H9 (cell line): ENCODE results near the gene MAPK13. TPM values are rescaled to one million over a fixed set of nuclear protein-coding genes. Genes with fewer than 3 reads are reported as not detected.

ENCODE experiments used
- DNase-seq: peaks from one replicate; pipeline ENCODE4 v3.0.0-alpha.2; 2017
- H2AFZ ChIP-seq: one replicate; pipeline ENCODE4 v1.6.1; 2013; ENCODE audit warnings: mild to moderate bottlenecking, low read length, control low read depth, moderate library complexity
- H2AK5ac ChIP-seq: 2 replicates; pipeline ENCODE4 v1.6.1; 2013; ENCODE audit warnings: low read length, control low read depth, mixed read lengths; ENCODE audit not compliant: insufficient read length
- H2BK120ac ChIP-seq: one replicate; pipeline ENCODE4 v1.6.1; 2013; ENCODE audit warnings: low read depth, mild to moderate bottlenecking, low read length, control low read depth, inconsistent platforms; ENCODE audit not compliant: poor library complexity, severe bottlenecking
- H2BK12ac ChIP-seq: 2 replicates; pipeline ENCODE4 v1.6.1; 2013; ENCODE audit warnings: low read length, control low read depth, mixed read lengths, low read depth; ENCODE audit not compliant: insufficient read length
- H2BK15ac ChIP-seq: 2 replicates; pipeline ENCODE4 v1.6.1; 2013; ENCODE audit warnings: low read depth, low read length, control low read depth
- H2BK20ac ChIP-seq: one replicate; pipeline ENCODE4 v1.6.1; 2013; ENCODE audit warnings: low read depth, mild to moderate bottlenecking, low read length, control low read depth, inconsistent platforms; ENCODE audit not compliant: poor library complexity, severe bottlenecking
- H2BK5ac ChIP-seq: 2 replicates; pipeline ENCODE4 v1.6.1; 2013; ENCODE audit warnings: low read length, control low read depth, mixed read lengths; ENCODE audit not compliant: insufficient read length
- H3K14ac ChIP-seq: 2 replicates; pipeline ENCODE4 v1.6.1; 2013; ENCODE audit warnings: low read length, control low read depth; ENCODE audit not compliant: insufficient read depth
- H3K18ac ChIP-seq: 2 replicates; pipeline ENCODE4 v1.6.1; 2013; ENCODE audit warnings: low read depth, mild to moderate bottlenecking, mixed read lengths, low read length, control low read depth; ENCODE audit not compliant: insufficient read length
- H3K23ac ChIP-seq: 2 replicates; pipeline ENCODE4 v1.6.1; 2013; ENCODE audit warnings: low read length, control low read depth, mixed read lengths, low read depth; ENCODE audit not compliant: insufficient read length
- H3K23me2 ChIP-seq: 2 replicates; pipeline ENCODE4 v1.6.1; 2013; ENCODE audit warnings: low read depth, mild to moderate bottlenecking, mixed read lengths, low read length, control low read depth; ENCODE audit not compliant: insufficient read length, poor library complexity, severe bottlenecking
- H3K27ac ChIP-seq: 2 replicates; pipeline ENCODE4 v1.5.1; 2013; ENCODE audit warnings: low read length, control low read depth, mixed read lengths, low read depth; ENCODE audit not compliant: insufficient read length
- H3K27me3 ChIP-seq: 2 replicates; pipeline ENCODE4 v1.6.1; 2013; ENCODE audit warnings: low read length, control low read depth, inconsistent platforms; ENCODE audit not compliant: insufficient read depth
- H3K4ac ChIP-seq: 2 replicates; pipeline ENCODE4 v1.6.1; 2013; ENCODE audit warnings: low read depth, mild to moderate bottlenecking, control low read depth, inconsistent platforms, low read length, moderate library complexity
- H3K4me1 ChIP-seq: 2 replicates; pipeline ENCODE4 v1.6.1; 2013; ENCODE audit warnings: low read length, control low read depth, inconsistent platforms; ENCODE audit not compliant: insufficient read depth
- H3K4me2 ChIP-seq: 2 replicates; pipeline ENCODE4 v1.6.1; 2013; ENCODE audit warnings: low read length, control low read depth, mixed read lengths; ENCODE audit not compliant: insufficient read length, insufficient read depth
- H3K56ac ChIP-seq: 2 replicates; pipeline ENCODE4 v1.6.1; 2013; ENCODE audit warnings: low read depth, mild to moderate bottlenecking, mixed read lengths, low read length, control low read depth; ENCODE audit not compliant: insufficient read length
- H3K79me1 ChIP-seq: 2 replicates; pipeline ENCODE4 v1.6.1; 2013; ENCODE audit warnings: low read depth, mild to moderate bottlenecking, moderate library complexity, low read length, control low read depth, inconsistent platforms; ENCODE audit not compliant: insufficient read depth, poor library complexity, severe bottlenecking
- H3K79me2 ChIP-seq: 2 replicates; pipeline ENCODE4 v1.6.1; 2013; ENCODE audit warnings: low read length, control low read depth, inconsistent platforms; ENCODE audit not compliant: insufficient read depth
- H3K9ac ChIP-seq: 2 replicates; pipeline ENCODE4 v1.6.1; 2013; ENCODE audit warnings: low read length, control low read depth, mixed read lengths; ENCODE audit not compliant: insufficient read length; ENCODE audit errors: extremely low read depth
- H3K9me3 ChIP-seq: one replicate; pipeline ENCODE4 v1.6.1; 2013; ENCODE audit warnings: low read depth, low read length, inconsistent platforms; ENCODE audit not compliant: control insufficient read depth
- H3T11ph ChIP-seq: one replicate; pipeline ENCODE4 v1.6.1; 2013; ENCODE audit warnings: mild to moderate bottlenecking, low read length, control low read depth, inconsistent platforms
- H4K20me1 ChIP-seq: one replicate; pipeline ENCODE4 v1.6.1; 2013; ENCODE audit not compliant: control insufficient read depth, insufficient read length, insufficient read depth
- H4K5ac ChIP-seq: 2 replicates; pipeline ENCODE4 v1.6.1; 2013; ENCODE audit warnings: low read depth, mild to moderate bottlenecking, mixed read lengths, low read length, control low read depth; ENCODE audit not compliant: insufficient read length
- H4K8ac ChIP-seq: replicated peaks from 2 replicates; pipeline ENCODE4 v1.6.1; 2013; ENCODE audit warnings: low read length, control low read depth, mixed read lengths, low read depth; ENCODE audit not compliant: insufficient read length
- H4K91ac ChIP-seq: 2 replicates; pipeline ENCODE4 v1.6.1; 2013; ENCODE audit warnings: low read depth, mild to moderate bottlenecking, moderate library complexity, mixed read lengths, low read length, control low read depth; ENCODE audit not compliant: insufficient read length
- H3K27ac Mint-ChIP-seq, 3 experiments: 2 replicates in 2 of 3; 3 replicates in 1 of 3; pipeline ENCODE4 v1.8.0; 2020 to 2021; ENCODE audit warnings: mixed read lengths in 3 of 3, mild to moderate bottlenecking in 1 of 3, moderate library complexity in 1 of 3
- H3K27me3 Mint-ChIP-seq: 2 replicates; pipeline ENCODE4 v1.8.0; 2021; ENCODE audit warnings: low read depth, mild to moderate bottlenecking, moderate library complexity, mixed read lengths
- H3K36me3 Mint-ChIP-seq, 3 experiments: 2 replicates in 2 of 3; 3 replicates in 1 of 3; pipeline ENCODE4 v1.8.0; 2020 to 2021; ENCODE audit warnings: low read depth in 3 of 3, mixed read lengths in 3 of 3; ENCODE audit not compliant: insufficient read depth in 1 of 3
- H3K4me1 Mint-ChIP-seq, 2 experiments: 2 replicates each; pipeline ENCODE4 v1.8.0; 2020; ENCODE audit warnings: mixed read lengths in 2 of 2
- H3K4me3 Mint-ChIP-seq, 2 experiments: 2 replicates in 1 of 2; 3 replicates in 1 of 2; pipeline ENCODE4 v1.8.0; 2020 to 2021; ENCODE audit warnings: mild to moderate bottlenecking in 2 of 2, mixed read lengths in 2 of 2, moderate library complexity in 1 of 2
- H3K9me3 Mint-ChIP-seq, 2 experiments: 2 replicates in 1 of 2; 3 replicates in 1 of 2; pipeline ENCODE4 v1.8.0; 2020; ENCODE audit warnings: mild to moderate bottlenecking in 2 of 2, mixed read lengths in 2 of 2, moderate library complexity in 1 of 2
- WGBS: extraction: QIAGEN DNeasy Blood & Tissue Kit; methylation state at CpG from one replicate; pipeline ENCODE4 v1.1.7; 2013; ENCODE audit warnings: missing lambda C conversion rate, low lambda C conversion rate, mixed read lengths; ENCODE audit not compliant: insufficient read length; ENCODE audit errors: extremely low coverage; 5-methylcytosine and 5-hydroxymethylcytosine counted together
- total RNA-seq: library from RNA; stranded (reverse); gene quantifications from 2 replicates; pipeline ENCODE4 v1.2.1, GENCODE V29; 2021
- TF ChIP-seq, protein P1 (sequence below): fragments of 200-600 bp; sonication (generic); conservative IDR thresholded peaks from 3 replicates; pipeline ENCODE4 v1.8.0; 2021; ENCODE audit warnings: antibody characterized with exemption, mild to moderate bottlenecking

The MAPK13 gene
- total RNA-seq, 1 experiment from 2014 or later = 18.9 TPM

DNA sequence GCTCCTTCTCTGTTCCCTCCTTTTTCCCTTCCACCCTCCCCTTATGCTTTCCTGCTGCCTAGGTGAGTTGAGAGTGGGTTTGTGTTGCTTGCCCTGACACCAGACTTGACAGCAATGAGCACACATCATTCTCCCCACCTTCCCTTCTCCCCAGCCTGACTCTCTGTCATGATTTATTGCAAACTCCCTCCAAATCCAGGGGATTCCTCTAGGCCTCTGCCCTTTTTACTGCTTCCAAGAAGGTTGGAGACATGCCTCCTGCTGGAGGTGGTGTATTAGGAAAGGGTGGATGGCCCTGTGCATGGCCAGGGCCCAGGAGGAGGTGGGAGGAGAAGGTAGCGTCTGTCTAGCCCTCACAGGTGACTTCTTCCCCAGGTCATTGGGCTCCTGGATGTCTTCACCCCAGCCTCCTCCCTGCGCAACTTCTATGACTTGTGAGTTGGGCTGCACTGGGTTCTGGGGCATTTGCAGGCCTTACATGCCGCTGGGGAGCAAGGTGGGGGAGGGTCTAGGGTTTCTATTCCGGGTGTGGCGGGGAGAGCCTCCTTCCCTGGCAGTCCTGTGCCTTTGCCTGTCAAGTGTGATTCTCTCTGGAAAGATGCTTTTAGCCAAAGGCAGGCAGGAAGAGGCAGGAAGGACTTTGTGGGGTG is 2.1 kb downstream of the MAPK13 start:
- peaks cover 16 to 24% of the 10 kb centered on the region in 2 experiments for H3K4me1 Mint-ChIP-seq
- WGBS = no CpG with 5 or more reads among the region's 5 CpGs
- peaks cover 0 to 2% of the 10 kb centered on the region in 2 experiments; a peak in 1 of 5 replicates for H3K9me3 Mint-ChIP-seq
- H3T11ph ChIP-seq = no peak overlapping the region
- H4K20me1 ChIP-seq = peaks cover 2% of the 10 kb centered on the region
- no peak overlapping the region for H2BK120ac ChIP-seq
- no peaks in the 10 kb centered on the region for H3K9me3 ChIP-seq
- peaks cover 10% of the 10 kb centered on the region for H3K27me3 Mint-ChIP-seq
- no peak overlapping the region for H2BK20ac ChIP-seq
- H3K23ac ChIP-seq = no peak overlapping the region
- peaks cover 5% of the 10 kb centered on the region for H3K4me1 ChIP-seq
- H3K23me2 ChIP-seq = peaks cover 8% of the 10 kb centered on the region
- H3K79me2 ChIP-seq = no peaks in the 10 kb centered on the region
- H2AFZ ChIP-seq = no peak overlapping the region
- no peak overlapping the region for H4K5ac ChIP-seq
- H3K14ac ChIP-seq = no peak overlapping the region
- no peak overlapping the region for H3K27ac ChIP-seq
- H3K9ac ChIP-seq = no peak overlapping the region
- H2BK12ac ChIP-seq = no peak overlapping the region
- H3K27ac Mint-ChIP-seq = peak overlapping the region in 1 of 3 experiments; percentile 17; a peak in 2 of 7 replicates
- no peak overlapping the region for H3K18ac ChIP-seq
- peaks cover 0 to 13% (median 3%) of the 10 kb centered on the region in 3 experiments; a peak in 3 of 7 replicates for H3K36me3 Mint-ChIP-seq
- no peak for DNase-seq
- H4K91ac ChIP-seq = no peak overlapping the region
- H2BK15ac ChIP-seq = no peak overlapping the region
- H3K79me1 ChIP-seq = no peaks in the 10 kb centered on the region
- no peaks in the 10 kb centered on the region; the same call in 1 of the 2 replicates for H3K27me3 ChIP-seq
- H3K56ac ChIP-seq = no peak overlapping the region
- H4K8ac ChIP-seq = no peak overlapping the region
- no peak overlapping the region for H2BK5ac ChIP-seq
- H2AK5ac ChIP-seq = no peak overlapping the region
- TF ChIP-seq, protein P1, sequence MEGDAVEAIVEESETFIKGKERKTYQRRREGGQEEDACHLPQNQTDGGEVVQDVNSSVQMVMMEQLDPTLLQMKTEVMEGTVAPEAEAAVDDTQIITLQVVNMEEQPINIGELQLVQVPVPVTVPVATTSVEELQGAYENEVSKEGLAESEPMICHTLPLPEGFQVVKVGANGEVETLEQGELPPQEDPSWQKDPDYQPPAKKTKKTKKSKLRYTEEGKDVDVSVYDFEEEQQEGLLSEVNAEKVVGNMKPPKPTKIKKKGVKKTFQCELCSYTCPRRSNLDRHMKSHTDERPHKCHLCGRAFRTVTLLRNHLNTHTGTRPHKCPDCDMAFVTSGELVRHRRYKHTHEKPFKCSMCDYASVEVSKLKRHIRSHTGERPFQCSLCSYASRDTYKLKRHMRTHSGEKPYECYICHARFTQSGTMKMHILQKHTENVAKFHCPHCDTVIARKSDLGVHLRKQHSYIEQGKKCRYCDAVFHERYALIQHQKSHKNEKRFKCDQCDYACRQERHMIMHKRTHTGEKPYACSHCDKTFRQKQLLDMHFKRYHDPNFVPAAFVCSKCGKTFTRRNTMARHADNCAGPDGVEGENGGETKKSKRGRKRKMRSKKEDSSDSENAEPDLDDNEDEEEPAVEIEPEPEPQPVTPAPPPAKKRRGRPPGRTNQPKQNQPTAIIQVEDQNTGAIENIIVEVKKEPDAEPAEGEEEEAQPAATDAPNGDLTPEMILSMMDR = no peak
- H3K4me3 Mint-ChIP-seq = no peak overlapping the region
- no peak overlapping the region for H3K4me2 ChIP-seq
- no peak overlapping the region for H3K4ac ChIP-seq
